Measurements from ENCODE around the gene ZNF365.

The ZNF365 gene

DNA sequence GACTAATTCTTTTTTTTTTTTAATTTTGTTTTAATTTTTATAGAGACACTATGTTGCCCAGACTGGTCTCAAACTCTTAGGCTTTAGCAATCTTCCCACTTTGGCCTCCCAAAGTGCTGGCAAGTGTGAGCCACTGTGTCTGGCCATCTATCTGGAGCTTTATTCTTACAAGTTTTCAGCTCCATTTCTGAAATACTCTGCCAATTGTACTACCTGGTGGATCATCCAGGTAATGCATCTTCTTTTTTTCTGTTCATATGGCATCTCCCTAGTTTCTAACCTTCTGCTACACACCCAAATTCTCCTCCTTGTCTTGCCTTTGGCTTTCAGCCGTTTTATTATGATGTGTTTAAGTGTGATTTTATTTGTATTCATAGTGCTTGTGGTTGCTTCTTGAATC is 40.2 kb downstream of the ZNF365 start:
- DNase-seq (ENCODE audit: low spot score) = no peak

DNA sequence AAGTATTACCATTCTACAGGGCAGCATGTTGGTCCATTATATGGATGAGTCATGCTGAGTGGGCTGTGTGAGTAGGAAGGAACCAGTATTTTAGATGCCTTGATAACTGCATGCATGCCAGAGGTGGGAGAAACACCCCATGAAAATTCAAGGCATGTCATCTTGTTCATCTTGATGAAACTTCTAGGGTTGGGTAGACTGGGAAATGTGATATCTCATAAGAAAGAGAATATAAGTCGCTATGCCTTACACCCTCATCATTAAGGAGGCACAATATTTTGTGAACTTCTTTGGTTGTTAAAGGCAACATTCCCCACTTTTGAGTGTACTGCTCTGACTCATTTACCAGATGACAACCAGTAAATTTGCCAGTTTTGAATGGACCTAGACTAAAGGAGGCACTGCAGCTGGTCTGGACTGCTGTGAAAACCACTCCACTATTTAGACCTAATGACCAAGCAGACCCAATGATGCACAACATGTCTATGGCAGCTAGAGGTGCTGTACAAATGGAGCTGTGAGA is 48.0 kb downstream of the ZNF365 start:
- peak; percentile 42 for DNase-seq (ENCODE audit: low spot score)

DNA sequence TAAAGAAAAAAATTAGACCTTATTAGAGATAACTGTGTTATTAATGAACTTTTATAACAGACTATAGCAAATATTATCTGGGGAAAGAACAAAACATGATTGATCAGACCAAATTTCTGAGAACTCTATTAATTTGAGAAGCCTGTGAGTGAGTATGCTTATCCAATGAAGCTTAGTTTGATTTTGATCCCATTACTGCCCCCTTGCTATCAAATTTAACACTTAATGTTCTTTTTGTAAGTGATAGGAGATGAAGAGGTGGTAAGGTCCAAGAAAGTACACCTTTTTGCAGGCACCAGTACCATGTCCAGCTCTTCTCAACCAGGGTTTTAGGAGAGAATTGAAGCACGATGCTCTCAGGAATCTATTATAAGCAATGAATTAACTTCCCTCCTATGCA is 49.9 kb downstream of the ZNF365 start:
- no peak for DNase-seq (ENCODE audit: low spot score)

DNA sequence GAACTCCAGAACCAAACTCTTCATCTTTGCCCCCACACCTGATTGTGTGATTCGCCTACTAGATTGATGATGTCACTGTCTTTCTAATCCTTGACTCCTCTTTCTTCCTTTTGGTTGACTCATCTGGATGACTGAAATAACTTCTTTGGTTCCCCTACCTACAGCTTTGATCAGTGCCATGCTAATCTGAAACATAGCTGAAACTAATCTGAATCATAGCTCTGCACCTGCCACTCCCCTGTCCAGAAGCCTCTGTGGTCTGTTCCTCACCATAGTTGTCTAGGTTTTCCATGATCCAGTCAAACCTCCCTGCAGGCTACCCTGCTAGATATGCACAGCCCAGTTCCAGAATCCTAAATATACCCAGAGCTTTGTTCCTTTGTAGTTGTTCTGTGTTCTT is 51.9 kb downstream of the ZNF365 start:
- DNase-seq (ENCODE audit: low spot score) = no peak

DNA sequence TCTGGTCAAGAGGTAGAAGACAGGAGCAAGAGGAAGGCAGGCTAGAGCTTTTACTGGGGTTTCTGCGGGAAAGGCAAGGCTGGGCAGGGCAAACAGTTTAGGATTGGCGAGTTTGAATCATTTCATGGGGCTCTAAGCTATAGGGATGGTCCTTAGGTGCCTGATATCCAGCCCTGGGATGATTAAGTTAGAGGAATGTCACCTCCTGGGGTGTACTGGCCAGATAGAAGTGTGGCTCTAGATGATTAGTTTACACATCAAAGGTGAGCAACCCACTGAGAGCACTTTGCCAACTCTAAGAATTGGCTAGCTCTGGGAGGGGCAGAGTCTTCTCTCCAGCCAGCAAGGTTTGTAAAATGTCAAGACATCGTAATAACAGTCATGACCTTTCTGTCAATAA is 52.4 kb downstream of the ZNF365 start:
- no peak for DNase-seq (ENCODE audit: low spot score)

DNA sequence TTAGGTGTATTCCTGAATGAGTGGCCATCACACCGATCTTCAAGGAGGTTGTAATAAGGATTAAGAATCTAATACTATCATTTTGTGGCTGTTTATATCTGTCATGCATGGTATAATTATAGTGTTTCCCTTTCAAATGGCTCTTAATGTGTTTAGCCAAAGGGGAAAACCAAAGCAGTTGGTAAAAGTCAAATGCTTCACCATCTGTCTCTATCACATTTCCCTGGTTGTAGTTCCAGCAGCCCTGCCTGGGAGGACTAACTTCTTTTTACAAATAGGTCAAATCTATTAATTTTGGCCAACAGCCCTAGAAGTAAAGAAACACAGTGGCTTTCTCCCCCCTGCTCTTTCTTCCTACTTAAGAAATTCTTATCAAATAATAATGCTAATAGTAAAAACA is 56.7 kb downstream of the ZNF365 start:
- DNase-seq (ENCODE audit: low spot score) = no peak

DNA sequence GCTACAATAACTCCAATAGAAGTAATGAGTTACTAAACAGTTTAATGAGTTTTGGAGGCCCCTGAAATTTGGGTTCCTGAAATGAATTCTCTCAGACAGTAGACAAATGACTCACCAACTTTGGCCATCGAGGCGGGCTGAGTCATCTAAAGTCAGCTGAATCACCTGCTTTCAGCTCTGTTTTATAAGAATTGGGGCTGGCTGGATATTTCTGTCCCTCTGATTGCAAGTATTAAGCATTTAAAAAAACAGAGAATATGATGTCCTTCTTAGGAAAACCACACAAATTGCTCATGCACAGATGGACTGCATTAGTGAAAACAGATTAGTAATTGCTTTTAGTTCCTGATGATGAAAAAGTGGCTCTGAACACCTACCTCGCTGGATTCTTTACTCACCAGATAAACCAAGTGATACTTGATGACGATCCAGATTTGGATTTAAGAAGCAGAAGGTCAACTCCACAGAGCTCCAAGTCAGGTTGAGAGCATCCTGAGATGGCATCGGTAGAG is 59.1 kb downstream of the ZNF365 start:
- DNase-seq (ENCODE audit: low spot score) = peak; percentile 71

DNA sequence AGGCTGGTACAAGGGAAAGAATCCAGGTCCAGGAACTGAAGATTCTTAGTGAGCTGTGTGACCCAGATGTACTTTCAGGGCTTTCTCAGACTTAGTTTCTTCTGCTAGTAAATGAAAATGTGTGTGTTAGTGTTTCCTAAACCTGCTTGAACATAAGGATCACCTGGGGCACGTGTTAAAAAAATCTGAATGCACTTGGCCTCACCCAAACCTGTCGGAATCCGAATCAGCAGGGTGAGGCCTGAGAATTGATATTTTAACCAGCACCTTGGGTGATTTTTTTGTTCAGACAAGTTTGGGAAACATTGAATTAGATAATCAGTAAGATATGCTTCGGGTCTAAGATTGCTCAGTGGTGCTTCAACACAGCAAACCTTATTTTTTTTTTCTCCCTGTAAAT is 59.7 kb downstream of the ZNF365 start:
- no peak for DNase-seq (ENCODE audit: low spot score)

DNA sequence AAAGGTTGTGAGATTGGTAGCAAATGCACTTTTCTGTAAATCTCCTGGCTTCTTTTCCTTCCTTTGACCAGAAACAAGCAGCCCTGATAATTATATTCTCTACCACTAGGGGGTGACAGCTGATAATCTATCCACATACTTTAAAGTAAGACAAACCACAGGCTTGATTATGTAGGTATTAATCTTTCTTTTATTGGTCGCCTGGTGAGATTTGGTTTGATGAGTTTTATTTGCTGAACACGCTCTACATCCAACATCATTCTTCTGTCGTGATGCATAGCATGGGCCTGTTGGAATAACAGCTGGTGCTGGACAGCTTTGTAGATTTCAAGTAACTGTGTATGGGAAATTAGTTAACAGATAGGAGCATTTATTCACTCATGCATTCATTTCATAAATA is 63.5 kb downstream of the ZNF365 start:
- peak; percentile 25 for DNase-seq (ENCODE audit: low spot score)

DNA sequence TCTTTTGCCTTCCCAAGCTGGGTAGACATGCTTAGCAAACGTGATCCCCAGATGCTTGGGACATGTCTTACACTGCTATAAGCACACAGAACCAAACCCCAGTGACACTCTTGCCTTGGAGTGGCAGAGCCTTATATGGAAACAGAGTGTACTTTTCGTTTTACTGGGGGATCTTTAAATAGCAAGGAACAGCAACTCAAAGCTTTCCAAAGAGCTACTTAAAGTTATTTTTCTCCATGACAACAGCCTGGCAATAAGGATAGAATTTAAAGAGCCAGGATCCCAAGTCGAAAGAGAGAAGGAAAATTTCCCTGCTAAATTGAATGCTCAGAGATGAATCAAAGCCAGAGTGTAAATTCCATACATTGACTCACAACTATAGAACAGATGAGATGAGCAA is 67.8 kb downstream of the ZNF365 start:
- DNase-seq (ENCODE audit: low spot score) = no peak

DNA sequence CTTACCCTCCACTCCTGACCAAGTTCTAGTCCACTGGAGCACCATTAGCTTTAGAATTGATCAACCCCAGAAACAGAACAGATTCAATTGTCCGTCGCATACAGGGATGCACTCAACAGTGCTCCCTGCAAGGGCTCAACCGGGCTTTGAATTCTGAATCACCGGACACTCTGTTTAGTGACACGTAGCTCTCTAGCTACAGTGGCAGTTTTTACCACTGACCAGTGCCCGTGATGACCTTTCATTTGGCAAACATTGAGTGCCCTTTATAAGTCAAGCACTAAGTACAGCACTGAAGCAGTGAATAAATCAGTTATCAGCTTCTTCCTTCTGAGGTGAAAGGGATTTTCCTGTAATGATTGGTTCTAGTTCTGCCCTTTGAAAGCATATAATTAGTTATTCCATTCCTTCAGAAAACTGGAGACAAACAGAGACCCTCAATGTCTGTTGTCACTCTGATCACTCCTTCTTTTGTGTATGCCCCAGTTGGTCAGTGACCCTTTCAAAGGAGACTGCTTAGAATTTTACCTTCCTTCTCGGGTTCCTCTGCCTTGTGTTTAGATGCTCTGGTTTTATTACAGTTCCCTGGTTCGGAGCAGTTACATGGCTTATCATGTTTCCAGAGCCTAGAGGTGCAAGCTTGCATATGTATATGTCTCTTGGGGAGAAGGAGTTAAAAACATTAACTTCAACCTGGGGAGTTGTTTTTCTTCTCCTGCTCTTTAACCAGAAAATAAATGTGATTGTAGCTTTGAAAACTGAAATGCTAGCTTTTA is 68.9 kb downstream of the ZNF365 start:
- no peak for DNase-seq (ENCODE audit: low spot score)

DNA sequence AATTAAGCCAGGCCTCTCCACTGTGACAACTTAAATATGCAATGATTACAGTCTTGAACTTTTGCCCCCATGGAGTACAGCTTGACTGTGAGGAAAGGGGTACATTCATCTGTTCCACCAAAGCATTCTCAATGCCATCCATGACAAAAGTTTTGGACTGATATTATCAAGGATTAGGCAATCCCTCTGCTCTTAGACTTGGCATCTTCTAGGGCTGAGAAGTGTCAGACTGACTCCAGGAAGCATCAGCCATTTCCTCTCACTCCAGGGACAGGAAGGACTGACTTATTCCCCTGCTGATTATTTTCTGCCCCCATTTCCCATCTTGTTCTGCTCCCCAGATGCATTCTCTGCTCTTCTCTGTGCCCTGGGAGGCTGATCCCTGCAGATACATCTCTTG is 69.7 kb downstream of the ZNF365 start:
- DNase-seq (ENCODE audit: low spot score) = no peak

DNA sequence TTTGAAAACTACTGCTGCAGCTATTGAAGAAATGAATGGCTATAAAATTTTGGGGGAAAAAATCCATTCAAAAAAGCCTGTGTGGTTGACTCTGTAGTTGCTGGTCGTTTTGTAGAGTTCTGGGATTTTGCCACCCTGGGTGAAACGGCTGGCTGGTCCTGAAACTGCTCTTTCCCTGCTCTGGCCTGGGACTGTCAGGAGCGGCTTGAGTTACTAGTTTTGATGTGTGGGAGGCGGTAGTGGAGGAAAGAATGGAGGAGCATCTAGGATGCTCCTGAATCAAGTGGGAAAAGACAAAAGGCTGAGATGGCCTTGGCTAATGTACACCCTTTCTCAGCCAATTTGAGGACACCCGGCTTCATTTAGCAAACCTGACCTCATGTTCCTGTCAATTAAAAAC is 72.5 kb downstream of the ZNF365 start:
- DNase-seq (ENCODE audit: low spot score) = no peak

DNA sequence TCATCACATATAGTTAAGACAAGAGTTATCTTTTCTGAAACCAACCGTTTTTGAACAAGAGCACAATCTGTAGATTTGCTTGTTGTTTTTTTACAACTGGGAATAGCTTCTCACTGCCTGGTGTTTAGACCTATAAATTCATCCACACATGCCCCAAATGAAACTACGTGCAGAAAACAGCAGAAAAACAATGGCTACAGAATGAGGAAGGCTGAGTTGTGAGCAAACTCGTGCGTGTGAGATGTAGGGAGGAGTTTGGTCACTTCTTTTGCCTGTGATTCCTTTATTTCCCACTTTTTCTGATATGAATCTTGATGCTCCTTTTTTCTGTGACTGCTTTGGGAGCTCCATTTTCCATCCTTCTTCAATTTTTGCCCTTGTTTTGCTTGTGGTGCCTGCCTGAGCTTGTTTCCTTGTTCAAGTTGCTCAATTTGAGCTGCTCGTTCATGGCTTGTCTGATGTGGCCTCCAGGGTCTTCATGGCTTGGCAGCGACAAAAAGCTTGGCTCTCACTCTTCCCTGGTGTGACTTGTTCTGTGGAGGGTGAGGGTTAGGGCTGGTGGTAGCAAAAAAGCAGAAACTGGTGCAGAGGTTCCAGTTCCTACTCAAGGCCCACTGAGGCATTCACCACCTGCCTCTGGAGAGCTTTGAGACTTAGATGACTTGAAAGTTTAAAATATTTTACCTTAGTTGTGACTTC is 76.9 kb downstream of the ZNF365 start:
- no peak for DNase-seq (ENCODE audit: low spot score)

DNA sequence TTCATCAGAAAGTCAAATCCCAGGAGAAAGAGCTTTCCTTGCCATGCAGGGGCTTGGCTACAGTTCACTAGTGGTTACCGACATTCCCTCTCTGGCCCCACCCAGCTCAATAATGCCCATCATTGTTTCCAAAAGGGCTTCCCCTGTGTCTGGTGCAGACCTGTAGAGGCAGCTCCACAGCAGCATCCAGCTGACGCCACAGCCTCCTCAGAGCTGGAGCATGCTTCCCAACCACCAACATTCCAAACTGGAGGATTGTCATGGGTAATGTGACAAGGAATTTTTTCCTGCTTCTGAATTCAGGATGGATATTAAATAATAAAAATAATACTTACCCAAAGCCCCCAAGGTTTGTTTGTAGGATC is 77.4 kb downstream of the ZNF365 start:
- DNase-seq (ENCODE audit: low spot score) = no peak

All from AG08396 (cell line).